Measurements from ENCODE around the gene FNDC3B.
"Not testable (repeated sequence)": the region's sequence is repeated elsewhere in the genome, so short reads cannot be mapped to it uniquely, and the experiment has no call there.

Gene FNDC3B

GRCh38 chr3:172077197-172077757 lies 37.9 kb downstream of the FNDC3B start:
- no peak for DNase-seq

- DNase-seq: no peak
Observed at GRCh38 chr3:172078244-172078643, 38.9 kb downstream of the FNDC3B start.

- no peak for DNase-seq
Observed at GRCh38 chr3:172078721-172079120, 39.3 kb downstream of the FNDC3B start.

GRCh38 chr3:172079326-172079976 lies 40.1 kb downstream of the FNDC3B start:
- DNase-seq: no peak

GRCh38 chr3:172080503-172080902 lies 41.1 kb downstream of the FNDC3B start:
- DNase-seq: no peak

- DNase-seq: no peak
Observed at GRCh38 chr3:172082269-172082668, 42.9 kb downstream of the FNDC3B start.

- no peak for DNase-seq
Observed at GRCh38 chr3:172082820-172083513, 43.6 kb downstream of the FNDC3B start.

- no peak for DNase-seq
Observed at GRCh38 chr3:172083995-172084409, 44.6 kb downstream of the FNDC3B start.

- no peak for DNase-seq
Observed at GRCh38 chr3:172084871-172085556, 45.6 kb downstream of the FNDC3B start.

GRCh38 chr3:172085557-172085895 lies 46.1 kb downstream of the FNDC3B start:
- DNase-seq: no peak

- no peak for DNase-seq
Observed at GRCh38 chr3:172086071-172086470, 46.7 kb downstream of the FNDC3B start.

GRCh38 chr3:172087198-172087597 lies 47.8 kb downstream of the FNDC3B start:
- no peak for DNase-seq

GRCh38 chr3:172087602-172088580 lies 48.5 kb downstream of the FNDC3B start:
- DNase-seq: no peak

- no peak for DNase-seq
Observed at GRCh38 chr3:172089250-172089649, 49.9 kb downstream of the FNDC3B start.

GRCh38 chr3:172090035-172090434 lies 50.7 kb downstream of the FNDC3B start:
- no peak for DNase-seq

GRCh38 chr3:172092658-172093057 lies 53.3 kb downstream of the FNDC3B start:
- DNase-seq: no peak

- not testable (repeated sequence) for DNase-seq
Observed at GRCh38 chr3:172093581-172094443, 54.4 kb downstream of the FNDC3B start.

GRCh38 chr3:172094621-172095557 lies 55.5 kb downstream of the FNDC3B start:
- DNase-seq: no peak

GRCh38 chr3:172096881-172097420 lies 57.6 kb downstream of the FNDC3B start:
- DNase-seq: no peak

- DNase-seq: no peak
Observed at GRCh38 chr3:172097585-172097984, 58.2 kb downstream of the FNDC3B start.
